Gastroesophageal sphincter (tissue), 4 donors: Measurements from ENCODE around the gene ADCY9. TPM values are rescaled to one million over a fixed set of nuclear protein-coding genes. Genes with fewer than 3 reads are reported as not detected.

Experiments
- ATAC-seq: fragments of 150-250 bp; one replicate; pipeline ENCODE4 v1.9.1; 2016; ENCODE audit warnings: mild to moderate bottlenecking, moderate library complexity
- H3K27ac ChIP-seq, 4 donors: fragments of 200-600 bp; sonication (generic) in 3 of 4; 1 replicate in 3 of 4; 2 replicates in 1 of 4; pipeline ENCODE4 v1.5.1; 2016 to 2019
- H3K27me3 ChIP-seq: fragments of 200-600 bp; sonication (generic); one replicate; pipeline ENCODE4 v1.5.1; 2019
- H3K36me3 ChIP-seq, 2 donors: fragments of 200-600 bp; sonication (generic); one replicate each; pipeline ENCODE4 v1.5.1; 2019; ENCODE audit warnings: control low read depth in 1 of 2
- H3K4me1 ChIP-seq, 3 donors: fragments of 200-600 bp; sonication (generic); 1 replicate in 2 of 3; 2 replicates in 1 of 3; pipeline ENCODE4 v1.5.1; 2016 to 2019; ENCODE audit warnings: control low read depth in 2 of 3
- H3K4me3 ChIP-seq, 2 donors: fragments of 200-600 bp; sonication (generic); one replicate each; pipeline ENCODE4 v1.5.1; 2019; ENCODE audit warnings: mild to moderate bottlenecking in 1 of 2, moderate library complexity in 1 of 2
- H3K9me3 ChIP-seq, 3 donors: fragments of 200-600 bp; sonication (generic); one replicate each; pipeline ENCODE4 v1.5.1; 2017 to 2019; ENCODE audit warnings: control low read depth in 2 of 3
- CTCF ChIP-seq, 4 experiments: fragments of 200-600 bp in 2 of 4; fragments of 450-650 bp in 2 of 4; sonication (generic) in 1 of 4; IDR thresholded peaks; one replicate each; pipeline ENCODE4 v1.5.1; 2017 to 2019; ENCODE audit warnings: antibody characterized with exemption in 4 of 4, mild to moderate bottlenecking in 2 of 4, moderate library complexity in 2 of 4
- EP300 ChIP-seq: sonication (generic); formaldehyde crosslinking; IDR thresholded peaks from one replicate; pipeline ENCODE4 v1.6.1; 2017; ENCODE audit warnings: antibody characterized with exemption, mild to moderate bottlenecking
- POLR2A ChIP-seq, 2 donors: fragments of 450-650 bp; IDR thresholded peaks; one replicate each; pipeline ENCODE4 v1.6.1; 2017; ENCODE audit warnings: antibody characterized with exemption in 2 of 2, mild to moderate bottlenecking in 2 of 2, moderate library complexity in 1 of 2
- POLR2AphosphoS5 ChIP-seq: sonication (generic); formaldehyde crosslinking; IDR thresholded peaks from one replicate; pipeline ENCODE4 v1.6.1; 2017; ENCODE audit warnings: antibody characterized with exemption
- WGBS, 2 donors: methylation state at CpG; one replicate each; pipeline ENCODE4 v1.1.5; 2018; ENCODE audit warnings: low coverage in 1 of 2; 5-methylcytosine and 5-hydroxymethylcytosine counted together
- total RNA-seq, 4 donors: library from RNA; depleted of rRNA; stranded (reverse); fragments of >200 nt; gene quantifications; one replicate each; pipeline ENCODE4 v1.1.0, GENCODE V29; 2016

The ADCY9 gene
- total RNA-seq, 4 donors from 2014 or later = 33.0 to 83.5 (median 43.4) TPM

- ATAC-seq = no peak
- no peak overlapping the region for H3K27ac ChIP-seq
These were observed 129.0 kb downstream of the ADCY9 start for GRCh38 chr16:3987231-3987630.

GRCh38 chr16:3986235-3986544, 130.1 kb downstream of the ADCY9 start:
- Histone ChIP-seq H3K27ac (no peak overlapping the region), H3K36me3 (peaks cover 0 to 60% of the 10 kb centered on the region in 2 donors), H3K27me3 (no peaks in the 10 kb centered on the region), H3K4me3 (no peak overlapping the region), H3K4me1 (peaks cover 0 to 10% (median 0%) of the 10 kb centered on the region in 3 donors), H3K9me3 (no peaks in the 10 kb centered on the region)
- TF ChIP-seq CTCF (IDR thresholded peaks at IDR 0.05) = no peak
- no peak for TF ChIP-seq POLR2A (IDR thresholded peaks at IDR 0.05)
- TF ChIP-seq POLR2AphosphoS5 = no peak
- TF ChIP-seq EP300 = no peak
- no peak for ATAC-seq
- WGBS, 2 donors = 90% methylated on average over 7 of the region's 13 CpGs; no CpG with 5 or more reads in 1 of the 2 donors

More at GRCh38 chr16:3987231-3987630, 129.0 kb downstream of the ADCY9 start:
- Histone ChIP-seq H3K27me3 (no peaks in the 10 kb centered on the region), H3K4me1 (peaks cover 0 to 10% (median 0%) of the 10 kb centered on the region in 3 donors), H3K9me3 (no peaks in the 10 kb centered on the region), H3K4me3 (no peak overlapping the region), H3K36me3 (peaks cover 0 to 61% of the 10 kb centered on the region in 2 donors)
- 80 to 100% methylated on average over 1 to 4 of the region's 13 CpGs for WGBS, 2 donors
- TF ChIP-seq POLR2A (IDR thresholded peaks at IDR 0.05) (no peak), CTCF (IDR thresholded peaks at IDR 0.05) (no peak), EP300 (no peak), POLR2AphosphoS5 (no peak)

- Histone ChIP-seq H3K27me3 (no peaks in the 10 kb centered on the region), H3K4me1 (peaks cover 0 to 23% (median 0%) of the 10 kb centered on the region in 3 donors), H3K36me3 (peaks cover 0 to 56% of the 10 kb centered on the region in 2 donors), H3K9me3 (no peaks in the 10 kb centered on the region), H3K4me3 (no peak overlapping the region), H3K27ac (no peak overlapping the region)
- WGBS, 2 donors = 84 to 95% methylated on average over 6 to 17 of the region's 31 CpGs
- TF ChIP-seq EP300 (no peak), POLR2AphosphoS5 (no peak), CTCF (IDR thresholded peaks at IDR 0.05) (no peak), POLR2A (IDR thresholded peaks at IDR 0.05) (no peak)
- ATAC-seq = no peak
These were observed 131.9 kb downstream of the ADCY9 start for GRCh38 chr16:3984111-3985060.

GRCh38 chr16:3983081-3983520, 133.1 kb downstream of the ADCY9 start:
- Histone ChIP-seq H3K4me1 (peaks cover 0 to 23% (median 0%) of the 10 kb centered on the region in 3 donors), H3K27ac (no peak overlapping the region), H3K4me3 (no peak overlapping the region), H3K36me3 (peaks cover 0 to 56% of the 10 kb centered on the region in 2 donors), H3K27me3 (no peaks in the 10 kb centered on the region), H3K9me3 (no peaks in the 10 kb centered on the region)
- ATAC-seq = peak; percentile 85
- 20 to 60% methylated on average over 1 to 18 of the region's 22 CpGs for WGBS, 2 donors
- TF ChIP-seq CTCF (IDR thresholded peaks at IDR 0.05) (peak in 3 of 4 experiments; percentile 74 to 82 (median 80)), POLR2AphosphoS5 (peak; percentile 34), EP300 (no peak)
